HG03097 (cell line): ENCODE measurements around the gene TRIM25.
"Not testable (repeated sequence)": the region's sequence is repeated elsewhere in the genome, so short reads cannot be mapped to it uniquely, and the experiment has no call there.

Source experiments
- ATAC-seq: cut with Tn5 transposase; IDR thresholded peaks from one replicate; pipeline ENCODE4 v1.9.1; 2021; ENCODE audit not compliant: unreplicated experiment, low FRiP score

TRIM25 gene

DNA sequence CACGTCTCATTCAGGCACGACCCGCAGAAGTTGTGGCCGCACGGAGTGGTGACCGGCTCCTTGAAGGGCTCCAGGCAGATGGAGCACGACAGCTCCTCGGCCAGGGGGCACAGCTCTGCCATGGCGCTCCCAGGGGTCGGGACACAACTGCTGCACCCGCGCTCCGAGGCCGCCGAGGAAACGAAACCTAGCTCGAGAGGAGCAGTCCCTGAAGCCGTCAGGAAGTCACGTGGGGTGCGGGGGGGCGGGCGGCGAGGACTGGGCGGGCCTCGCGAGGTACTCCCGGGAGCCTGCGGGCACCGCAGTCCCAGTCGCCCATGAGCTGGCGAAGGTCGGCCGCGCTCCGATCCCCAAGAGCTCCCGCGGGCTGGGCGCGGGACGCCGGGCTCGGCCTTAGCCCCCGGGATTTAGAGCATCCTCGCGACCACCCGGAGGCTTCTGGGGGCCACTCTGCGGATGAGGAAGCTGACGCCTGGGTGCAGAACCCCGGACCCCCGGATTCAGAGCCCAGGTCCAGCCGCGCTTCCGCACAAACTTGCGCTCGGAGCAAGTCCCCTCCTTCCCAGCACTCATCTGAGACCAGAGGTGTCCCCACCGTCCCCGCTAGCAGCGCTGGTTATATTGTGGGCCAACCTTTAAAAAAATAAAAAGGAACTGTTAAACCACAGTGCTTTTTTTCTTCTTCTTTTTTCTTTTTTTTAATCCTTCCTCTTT is at the start of gene TRIM25:
TSS of gene TRIM25 (minus strand) at position 183 of the 714 bp plus-strand sequence. CDS start at position 122, 61 bp downstream.
- peak; percentile 66 for ATAC-seq

- ATAC-seq: peak; percentile 81
Observed at GRCh38 chr17:56960596-56961538, 47.0 kb upstream of the TRIM25 start, which contains the start of gene COIL. TSS of gene COIL (minus strand) at chr17:56961050. CDS start at chr17:56961019, 31 bp downstream.

DNA sequence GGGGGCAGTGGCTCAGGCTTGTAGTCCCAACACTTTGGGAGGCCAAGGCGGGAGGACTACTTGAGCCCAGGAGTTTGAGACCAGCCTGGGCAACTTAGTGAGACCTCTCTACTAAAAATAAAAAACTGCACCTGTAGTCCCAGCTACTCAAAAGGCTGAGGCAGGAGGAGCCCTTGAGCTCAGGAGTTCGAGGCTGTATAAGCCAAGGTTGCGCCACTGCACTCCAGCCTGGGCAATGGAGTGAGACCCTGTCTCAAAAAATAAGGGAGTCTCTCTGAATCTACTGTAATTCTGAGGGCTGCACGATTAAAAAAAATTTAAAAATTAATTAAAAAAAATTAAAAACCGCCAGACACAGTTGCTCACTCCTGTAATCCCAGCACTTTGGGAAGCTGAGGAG is 43.1 kb upstream of the TRIM25 start:
- no peak for ATAC-seq

DNA sequence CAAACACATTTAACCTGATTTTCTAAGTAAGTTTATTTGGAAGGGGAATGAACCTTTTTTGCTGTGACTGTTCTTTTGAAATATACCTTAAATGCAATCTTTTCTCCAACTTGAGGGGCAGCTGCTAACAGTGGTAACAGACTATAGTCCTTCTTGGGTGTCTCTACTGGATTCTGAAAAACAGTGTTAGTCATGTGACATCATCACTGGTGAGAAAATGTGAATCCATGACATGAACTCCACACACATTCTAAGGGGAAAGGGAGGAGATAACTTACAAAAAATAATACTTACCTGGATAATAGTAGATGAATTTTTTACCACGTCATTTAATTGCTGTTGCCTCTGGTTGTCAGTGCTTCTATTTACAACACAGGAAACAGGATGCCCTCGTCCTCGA is 35.7 kb upstream of the TRIM25 start:
- ATAC-seq: no peak

GRCh38 chr17:56948491-56948890 is 34.6 kb upstream of the TRIM25 start:
- no peak for ATAC-seq

GRCh38 chr17:56947741-56948140 is 33.9 kb upstream of the TRIM25 start:
- no peak for ATAC-seq

GRCh38 chr17:56945938-56946505 is 32.2 kb upstream of the TRIM25 start:
- no peak for ATAC-seq

DNA sequence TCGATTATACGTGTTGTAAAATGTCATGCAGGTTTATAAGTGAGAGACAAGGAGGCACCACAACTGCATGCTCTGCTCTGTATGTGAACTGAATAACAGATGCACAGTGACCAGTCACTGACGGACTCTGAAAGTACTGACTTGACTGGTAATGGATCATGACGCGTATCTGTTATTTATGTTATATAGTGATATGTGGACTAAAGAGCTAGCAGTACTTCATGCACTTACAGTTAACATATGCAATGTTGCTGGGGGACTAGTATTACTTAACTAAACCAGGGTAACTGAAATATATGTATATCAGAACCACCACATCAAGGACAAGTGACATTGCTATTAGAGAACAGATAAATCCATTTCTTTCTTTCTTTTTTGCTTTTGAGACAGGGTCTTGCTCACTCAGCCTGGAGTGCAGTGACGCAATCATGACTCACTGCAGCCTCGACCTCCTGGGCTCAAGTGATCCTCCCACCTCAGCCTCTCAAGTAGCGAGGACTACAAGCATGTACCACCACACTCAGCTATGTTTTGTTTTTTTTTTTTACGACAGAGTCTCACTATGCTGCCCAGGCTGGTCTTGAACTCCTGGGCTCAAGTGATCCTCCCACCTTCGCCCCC is 29.8 kb upstream of the TRIM25 start:
- ATAC-seq: no peak

DNA sequence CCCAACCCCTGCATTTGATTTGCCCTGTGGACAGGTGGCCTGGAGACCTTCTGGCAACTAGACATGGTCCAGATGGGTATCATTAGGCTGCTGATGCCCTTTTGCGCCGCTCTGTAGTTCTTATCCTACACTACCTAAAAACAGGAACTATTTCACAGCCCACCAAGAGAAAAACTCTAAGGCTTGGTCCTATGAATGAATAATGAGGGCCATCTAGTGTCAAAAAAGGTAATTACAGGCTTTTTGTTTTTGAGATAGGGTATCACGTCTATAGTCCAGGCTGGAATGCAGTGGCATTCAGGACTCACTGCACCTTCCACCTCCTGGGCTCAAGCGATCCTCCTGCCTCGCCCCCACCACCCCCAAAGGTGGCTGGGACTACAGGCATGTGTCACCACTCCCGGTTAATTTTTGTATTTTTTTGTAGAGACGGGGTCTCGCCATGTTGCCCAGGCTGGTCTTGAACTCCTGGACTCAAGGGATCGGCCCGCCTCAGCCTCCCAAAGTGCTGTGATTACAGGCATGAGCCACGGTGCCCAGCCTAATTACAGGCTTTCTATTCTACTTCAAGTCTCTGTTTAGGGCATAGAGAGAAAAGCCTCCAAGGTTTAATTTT is 26.1 kb upstream of the TRIM25 start:
- no peak for ATAC-seq

- not testable (repeated sequence) for ATAC-seq
Observed at GRCh38 chr17:56938206-56938605, 24.4 kb upstream of the TRIM25 start.

DNA sequence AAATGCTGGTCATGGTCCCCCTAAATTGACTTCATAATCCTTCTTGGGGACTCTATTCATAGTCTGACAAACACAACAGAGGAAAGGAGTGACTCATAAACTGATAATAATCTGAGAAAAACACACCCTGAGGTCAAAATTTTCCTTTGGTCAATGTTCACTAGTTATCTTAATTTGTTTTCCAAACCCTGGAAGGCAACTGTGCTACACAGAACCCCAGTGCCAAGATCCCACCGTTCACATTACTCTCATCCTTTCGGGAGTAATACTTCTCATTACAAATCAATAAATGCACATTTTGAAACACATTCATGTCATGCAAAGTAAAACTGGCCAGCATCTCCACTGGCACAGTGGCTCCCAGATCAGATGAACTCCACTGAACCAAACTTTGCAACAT is 23.8 kb upstream of the TRIM25 start:
- ATAC-seq: no peak

- no peak for ATAC-seq
Observed at GRCh38 chr17:56936697-56937322, 23.0 kb upstream of the TRIM25 start.

- no peak for ATAC-seq
Observed at GRCh38 chr17:56935461-56935860, 21.6 kb upstream of the TRIM25 start.

DNA sequence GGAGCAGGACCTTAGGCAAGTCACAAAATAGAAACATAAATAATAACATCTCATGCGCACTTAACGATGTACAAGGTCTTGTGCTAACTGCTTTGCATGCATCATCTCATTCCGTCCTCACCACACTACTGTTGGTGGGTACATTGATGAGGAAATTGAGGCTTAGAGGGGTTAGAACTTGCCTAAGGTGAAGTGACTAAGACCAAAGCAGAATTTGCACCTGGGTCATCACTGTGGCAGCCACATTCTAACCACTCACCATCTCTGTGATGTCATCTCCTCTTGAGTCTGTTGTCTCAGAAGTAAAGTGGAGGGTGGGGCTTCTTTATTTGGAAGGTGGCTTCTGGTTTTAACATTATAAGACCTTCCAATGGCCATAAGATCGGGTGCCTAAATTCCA is 20.4 kb upstream of the TRIM25 start:
- ATAC-seq: no peak

- ATAC-seq: no peak
Observed at GRCh38 chr17:56933868-56934267, 20.0 kb upstream of the TRIM25 start.

DNA sequence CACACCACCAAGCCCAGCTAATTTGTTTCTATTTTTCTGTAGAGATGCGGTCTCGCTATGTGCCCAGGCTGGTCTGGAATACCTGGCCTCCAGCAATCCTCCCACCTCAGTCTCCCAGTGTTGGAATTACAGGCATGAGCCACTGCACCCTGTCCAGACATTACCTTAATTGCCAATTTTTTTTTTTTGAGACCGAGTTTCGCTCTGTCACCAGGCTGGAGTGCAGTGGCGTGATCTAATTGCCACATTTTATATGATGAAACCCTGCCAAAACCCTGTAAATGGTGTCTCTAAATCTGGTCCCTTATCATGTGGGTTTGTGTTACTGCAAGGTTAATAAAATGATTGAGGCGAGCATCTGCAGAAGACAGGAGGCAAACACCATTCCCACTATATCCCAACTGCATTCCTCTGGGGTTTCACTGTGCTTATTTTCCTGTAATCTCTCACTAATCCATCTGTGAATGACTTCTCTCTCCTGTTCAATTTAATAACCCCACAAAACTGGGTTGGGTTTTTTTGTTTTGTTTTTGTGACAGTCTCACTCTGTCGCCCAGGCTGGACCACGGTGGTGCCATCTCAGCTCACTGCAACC is 19.4 kb upstream of the TRIM25 start:
- no peak for ATAC-seq

GRCh38 chr17:56930739-56931337 is 17.0 kb upstream of the TRIM25 start:
- no peak for ATAC-seq

GRCh38 chr17:56929362-56929969 is 15.6 kb upstream of the TRIM25 start:
- ATAC-seq: no peak

DNA sequence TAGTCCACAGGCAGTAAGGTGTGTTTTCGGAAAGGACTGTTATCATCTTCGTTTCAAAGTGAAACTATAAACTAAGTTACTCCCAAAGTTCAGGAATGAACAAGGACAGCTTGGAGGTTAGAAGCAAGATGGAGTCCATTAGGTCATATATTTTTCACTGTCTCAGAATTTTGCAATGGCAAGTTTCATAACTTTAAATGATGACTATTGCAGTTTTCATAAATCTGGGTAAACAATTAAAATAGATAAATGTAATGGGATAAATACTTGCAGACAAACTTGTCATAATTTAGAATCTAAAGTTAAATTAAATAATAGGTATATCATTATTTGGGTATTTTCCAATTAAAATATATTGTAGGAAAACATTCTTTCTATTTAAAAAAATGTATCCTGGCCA is 14.7 kb upstream of the TRIM25 start:
- no peak for ATAC-seq
